GM21529 (cell line): ENCODE measurements around the gene TERF2IP.

Experiments used
- ATAC-seq: cut with Tn5 transposase; IDR thresholded peaks from one replicate; pipeline ENCODE4 v1.9.1; 2021; ENCODE audit not compliant: unreplicated experiment

The TERF2IP gene

GRCh38 chr16:75635036-75635435, 12.5 kb upstream of the TERF2IP start:
- ATAC-seq, result no peak

DNA sequence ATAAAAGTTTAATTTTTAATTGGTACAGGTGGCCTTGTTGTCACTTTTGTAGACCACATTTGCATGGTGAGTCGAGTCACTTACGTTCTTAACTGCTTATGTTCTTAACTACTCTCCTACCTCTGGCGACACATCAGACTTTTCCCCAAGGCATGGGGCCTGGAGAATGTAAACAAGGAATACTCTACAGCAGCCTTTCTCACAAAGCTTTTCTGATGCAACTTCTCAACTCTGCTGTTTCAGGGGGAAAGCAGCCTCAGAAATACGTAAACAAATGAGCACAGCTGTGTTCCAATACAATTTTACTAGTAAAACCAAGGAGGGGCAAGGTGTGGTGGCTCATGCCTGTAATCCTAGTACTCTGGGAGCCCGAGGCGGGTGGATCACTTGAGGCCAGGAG, 7.0 kb upstream of the TERF2IP start:
- ATAC-seq, result no peak

DNA sequence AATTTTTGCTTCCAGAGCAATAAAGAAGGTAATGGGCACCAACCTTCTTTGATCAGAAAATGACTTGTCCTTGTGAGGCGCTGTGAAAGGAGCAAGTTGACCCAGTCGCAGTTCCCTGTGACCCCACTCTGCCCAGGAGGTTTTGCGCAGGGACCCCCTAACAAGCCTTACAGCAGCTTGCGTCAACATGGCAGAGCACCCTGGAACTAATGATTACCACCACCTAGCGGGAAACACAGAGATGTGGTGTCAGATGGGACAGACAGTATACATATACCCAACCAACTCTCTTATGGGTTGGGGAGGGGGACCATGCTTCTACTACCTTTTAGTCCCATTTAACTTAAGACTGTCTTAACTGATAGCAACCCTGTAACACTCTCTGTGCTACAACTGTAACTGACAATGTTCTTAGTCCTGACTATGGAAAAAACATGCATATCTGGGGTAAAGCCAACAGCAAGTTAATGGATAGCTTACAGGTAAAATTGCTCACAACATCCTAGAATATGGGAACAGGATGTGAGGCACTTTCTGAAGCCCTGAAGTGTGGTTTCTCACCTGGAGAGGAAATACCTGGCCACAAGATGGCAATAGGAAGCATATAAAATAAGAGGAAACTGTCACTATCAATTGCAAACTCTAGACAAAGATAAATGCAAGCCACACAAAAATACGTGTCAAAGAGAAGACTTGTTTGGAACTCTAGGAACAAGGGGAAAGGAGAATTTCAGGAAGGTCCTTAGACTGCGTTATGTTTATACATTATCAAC, 3.1 kb upstream of the TERF2IP start:
- ATAC-seq, result no peak

- ATAC-seq, result peak; percentile 15
These were observed 471 bp upstream of the TERF2IP start for GRCh38 chr16:75647112-75647491.

DNA sequence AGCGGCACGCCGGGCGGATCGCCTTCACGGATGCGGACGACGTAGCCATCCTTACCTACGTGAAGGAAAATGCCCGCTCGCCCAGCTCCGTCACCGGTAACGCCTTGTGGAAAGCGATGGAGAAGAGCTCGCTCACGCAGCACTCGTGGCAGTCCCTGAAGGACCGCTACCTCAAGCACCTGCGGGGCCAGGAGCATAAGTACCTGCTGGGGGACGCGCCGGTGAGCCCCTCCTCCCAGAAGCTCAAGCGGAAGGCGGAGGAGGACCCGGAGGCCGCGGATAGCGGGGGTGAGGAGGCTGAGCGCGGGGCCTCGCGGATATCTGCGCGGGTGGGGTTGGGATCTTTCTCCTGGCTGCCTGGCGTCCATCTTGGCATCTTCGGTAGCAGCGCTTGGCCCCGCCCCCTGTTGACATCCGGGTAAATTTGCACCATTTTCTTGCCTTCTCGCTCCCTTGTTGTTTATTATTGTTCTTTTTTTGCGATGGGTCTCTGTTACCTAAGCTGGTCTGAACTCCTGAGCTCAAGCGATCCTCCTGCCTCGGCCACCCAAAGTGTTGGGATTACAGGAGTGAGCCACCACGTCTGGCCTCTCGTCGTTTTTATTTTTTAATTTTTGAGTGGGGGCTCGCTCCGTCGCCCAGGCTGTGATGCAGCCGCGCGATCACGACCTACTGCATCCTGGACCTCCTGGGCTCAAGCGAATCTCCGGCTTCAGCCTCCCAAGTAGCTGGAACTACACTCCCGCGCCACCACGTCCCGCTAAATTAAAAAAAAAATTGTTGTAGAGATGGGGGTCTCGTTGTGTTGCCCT, 898 bp downstream of the TERF2IP start:
- peak; percentile 33 for ATAC-seq

- ATAC-seq, result no peak
These were observed 6.3 kb downstream of the TERF2IP start for GRCh38 chr16:75653922-75654321.

DNA sequence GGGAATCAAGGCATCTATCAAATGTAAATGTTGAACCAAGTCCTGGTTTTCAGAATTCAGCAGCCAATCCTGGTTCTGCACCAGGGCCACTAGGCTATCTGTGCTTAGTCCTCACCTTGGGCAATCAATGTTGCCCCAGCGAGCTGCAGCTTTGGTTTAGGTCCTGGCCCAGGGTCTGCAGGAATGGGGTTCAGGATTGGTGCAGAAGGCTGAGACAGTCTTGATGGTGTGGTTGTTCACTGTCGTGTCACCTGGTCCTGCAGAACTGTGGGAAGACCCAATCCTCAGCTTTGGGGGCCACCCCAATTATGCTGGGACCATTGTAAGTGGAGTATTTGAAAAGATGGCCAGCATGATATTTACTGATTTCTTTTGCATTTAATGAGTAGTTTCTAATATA, 10.6 kb downstream of the TERF2IP start:
- ATAC-seq, result no peak

DNA sequence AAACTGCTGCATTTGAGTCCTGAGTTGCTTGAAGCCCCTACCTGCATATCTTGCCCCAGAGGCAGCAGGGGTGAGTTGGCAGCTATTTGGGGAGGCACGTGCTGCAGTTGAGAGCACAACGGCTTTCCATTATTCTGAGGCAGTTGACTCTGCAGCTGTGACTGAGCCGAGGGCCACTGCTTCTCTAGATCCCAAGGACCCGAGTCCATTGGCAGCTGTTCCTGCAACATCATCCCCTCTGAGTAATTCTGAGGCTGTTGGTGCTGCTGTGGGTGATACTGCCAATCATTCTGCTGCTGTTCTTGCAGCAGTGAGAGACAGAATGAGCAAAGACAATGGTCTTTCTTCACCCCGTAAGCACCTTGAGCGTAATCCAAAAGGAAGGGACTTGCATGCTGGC, 12.7 kb downstream of the TERF2IP start:
- no peak for ATAC-seq

- no peak for ATAC-seq
These were observed 13.2 kb downstream of the TERF2IP start for GRCh38 chr16:75660726-75661302.

DNA sequence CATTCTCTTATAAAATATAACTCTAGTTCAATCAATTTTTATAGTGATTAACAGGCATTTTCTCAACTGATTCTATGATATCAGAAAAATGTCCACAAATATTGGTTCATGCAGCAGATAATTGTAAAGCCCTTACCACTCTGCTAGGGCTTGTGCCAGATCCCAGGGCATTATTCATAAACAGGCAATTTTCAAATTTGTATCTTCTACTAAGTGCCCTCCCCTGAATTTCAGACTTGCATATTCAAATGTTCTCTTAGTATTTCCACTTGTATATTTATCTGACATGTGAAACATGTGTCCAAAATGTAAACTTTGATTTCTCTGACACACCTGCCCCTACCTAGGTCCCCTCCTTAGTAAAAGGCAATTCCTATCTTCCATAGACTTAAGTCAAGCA, 19.9 kb downstream of the TERF2IP start:
- ATAC-seq, result no peak

DNA sequence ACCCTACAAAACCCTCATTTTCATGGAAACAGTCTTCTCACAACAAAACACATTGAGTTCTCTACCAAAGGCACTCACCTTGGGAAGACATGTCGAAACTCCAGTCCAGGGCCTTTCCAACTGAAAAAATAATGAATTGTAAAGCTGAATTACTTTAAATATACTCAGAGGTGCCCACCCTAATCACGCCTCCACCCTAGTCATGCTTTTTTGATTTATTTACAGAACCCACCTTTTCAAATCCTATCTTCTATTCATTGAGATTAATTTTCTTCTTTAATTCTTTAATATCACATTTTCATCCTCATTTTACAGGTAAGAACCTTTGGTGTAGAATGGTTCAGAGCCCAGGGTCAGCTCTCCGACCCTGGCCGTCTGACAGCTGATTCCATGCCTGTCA, 29.3 kb downstream of the TERF2IP start, which contains the start of gene CPHXL2:
CPHXL2 (minus strand) TSS at position 101 of the 400 bp plus-strand sequence; CDS start at position 91, 10 bp downstream.
- ATAC-seq, result no peak

- ATAC-seq, result no peak
These were observed 31.8 kb downstream of the TERF2IP start for GRCh38 chr16:75679366-75679765.

- ATAC-seq, result no peak
These were observed 34.7 kb downstream of the TERF2IP start for GRCh38 chr16:75682308-75682707.

- ATAC-seq, result no peak
These were observed 39.8 kb downstream of the TERF2IP start for GRCh38 chr16:75687361-75687760.

DNA sequence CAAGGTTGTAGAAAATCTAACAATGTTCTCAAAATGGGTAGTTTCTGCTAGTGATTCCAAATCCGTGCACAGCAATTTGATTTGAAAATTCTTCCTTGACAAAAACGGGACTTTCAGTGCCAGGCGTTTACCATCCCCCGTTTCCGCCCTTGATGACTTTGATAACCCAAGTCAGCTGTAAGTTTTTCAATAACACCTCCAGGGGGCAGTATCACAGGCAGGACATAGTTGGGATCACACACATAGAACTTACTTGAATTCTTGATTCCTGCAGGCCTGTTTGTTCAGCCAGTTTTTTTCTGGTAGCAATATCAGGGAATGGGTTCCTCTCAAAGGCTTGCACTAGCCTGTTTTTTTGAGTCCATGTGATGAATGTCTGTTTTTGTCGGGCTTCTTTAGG, 48.1 kb downstream of the TERF2IP start:
- ATAC-seq, result no peak

GRCh38 chr16:75697571-75697970, 50.0 kb downstream of the TERF2IP start:
- no peak for ATAC-seq

DNA sequence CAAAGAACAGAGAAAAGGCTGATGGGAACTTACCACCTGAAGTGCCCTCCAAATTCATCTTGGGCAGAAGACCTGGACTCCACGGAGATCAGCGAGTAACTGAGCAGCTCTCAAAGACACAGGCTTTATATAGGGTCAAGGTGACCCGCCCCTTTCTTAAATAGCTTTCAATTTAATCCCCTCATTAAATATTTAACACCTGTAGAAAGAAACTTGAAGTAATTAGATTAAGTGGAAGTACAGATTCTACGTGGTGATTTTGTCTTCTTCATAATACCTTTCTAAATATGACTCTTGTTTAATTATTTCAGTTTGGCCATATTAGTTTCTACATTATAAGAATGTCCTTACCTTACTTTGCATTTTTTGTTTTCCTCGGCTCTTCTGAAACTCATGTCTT, 53.8 kb downstream of the TERF2IP start, which contains the start of gene DUXB:
DUXB (minus strand) TSS at position 101 of the 400 bp plus-strand sequence; CDS start at position 58, 43 bp downstream.
- ATAC-seq, result no peak

GRCh38 chr16:75702242-75702641, 54.7 kb downstream of the TERF2IP start:
- no peak for ATAC-seq

- ATAC-seq, result no peak
These were observed 55.7 kb downstream of the TERF2IP start for GRCh38 chr16:75703306-75703705.
